Measurements from ENCODE around the gene SELENOI. TPM values are rescaled to one million over a fixed set of nuclear protein-coding genes. Genes with fewer than 3 reads are reported as not detected.

SELENOI gene
- total RNA-seq, 1 donor from 2014 or later: 10.8 TPM

DNA sequence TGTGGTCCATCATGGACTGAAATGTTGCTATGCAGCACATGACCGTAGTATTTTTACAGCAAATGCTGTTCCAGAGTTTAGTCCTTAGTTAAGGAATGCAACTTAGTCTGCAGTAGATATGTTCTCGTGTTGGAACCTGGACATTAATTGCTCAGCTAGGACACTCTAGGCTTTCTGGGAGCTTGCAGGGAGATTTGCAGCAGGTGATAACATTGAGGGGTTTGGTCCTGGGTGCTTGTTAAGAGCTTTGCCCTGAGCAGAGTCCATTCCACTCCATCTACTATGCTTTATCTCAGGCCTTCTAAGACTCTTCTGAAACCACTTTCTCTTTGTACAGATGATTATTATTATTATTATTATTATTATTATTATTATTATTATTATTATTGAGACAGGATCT is 82.9 kb downstream of the SELENOI start:
- Histone ChIP-seq H3K36me3 (no peaks in the 10 kb centered on the region), H3K4me3 (no peak overlapping the region), H3K4me1 (peaks cover 10% of the 10 kb centered on the region), H3K27me3 (ENCODE audit: low read depth) (no peaks in the 10 kb centered on the region), H3K9me3 (replicated peaks) (no peaks in the 10 kb centered on the region), H3K27ac (replicated peaks) (no peak overlapping the region)
- DNase-seq: no peak
- intact Hi-C loops (cut with micrococcal nuclease): no loop called here
- TF ChIP-seq, protein P1, sequence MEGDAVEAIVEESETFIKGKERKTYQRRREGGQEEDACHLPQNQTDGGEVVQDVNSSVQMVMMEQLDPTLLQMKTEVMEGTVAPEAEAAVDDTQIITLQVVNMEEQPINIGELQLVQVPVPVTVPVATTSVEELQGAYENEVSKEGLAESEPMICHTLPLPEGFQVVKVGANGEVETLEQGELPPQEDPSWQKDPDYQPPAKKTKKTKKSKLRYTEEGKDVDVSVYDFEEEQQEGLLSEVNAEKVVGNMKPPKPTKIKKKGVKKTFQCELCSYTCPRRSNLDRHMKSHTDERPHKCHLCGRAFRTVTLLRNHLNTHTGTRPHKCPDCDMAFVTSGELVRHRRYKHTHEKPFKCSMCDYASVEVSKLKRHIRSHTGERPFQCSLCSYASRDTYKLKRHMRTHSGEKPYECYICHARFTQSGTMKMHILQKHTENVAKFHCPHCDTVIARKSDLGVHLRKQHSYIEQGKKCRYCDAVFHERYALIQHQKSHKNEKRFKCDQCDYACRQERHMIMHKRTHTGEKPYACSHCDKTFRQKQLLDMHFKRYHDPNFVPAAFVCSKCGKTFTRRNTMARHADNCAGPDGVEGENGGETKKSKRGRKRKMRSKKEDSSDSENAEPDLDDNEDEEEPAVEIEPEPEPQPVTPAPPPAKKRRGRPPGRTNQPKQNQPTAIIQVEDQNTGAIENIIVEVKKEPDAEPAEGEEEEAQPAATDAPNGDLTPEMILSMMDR (IDR thresholded peaks at IDR 0.05; ENCODE audit: borderline replicate concordance): no peak

DNA sequence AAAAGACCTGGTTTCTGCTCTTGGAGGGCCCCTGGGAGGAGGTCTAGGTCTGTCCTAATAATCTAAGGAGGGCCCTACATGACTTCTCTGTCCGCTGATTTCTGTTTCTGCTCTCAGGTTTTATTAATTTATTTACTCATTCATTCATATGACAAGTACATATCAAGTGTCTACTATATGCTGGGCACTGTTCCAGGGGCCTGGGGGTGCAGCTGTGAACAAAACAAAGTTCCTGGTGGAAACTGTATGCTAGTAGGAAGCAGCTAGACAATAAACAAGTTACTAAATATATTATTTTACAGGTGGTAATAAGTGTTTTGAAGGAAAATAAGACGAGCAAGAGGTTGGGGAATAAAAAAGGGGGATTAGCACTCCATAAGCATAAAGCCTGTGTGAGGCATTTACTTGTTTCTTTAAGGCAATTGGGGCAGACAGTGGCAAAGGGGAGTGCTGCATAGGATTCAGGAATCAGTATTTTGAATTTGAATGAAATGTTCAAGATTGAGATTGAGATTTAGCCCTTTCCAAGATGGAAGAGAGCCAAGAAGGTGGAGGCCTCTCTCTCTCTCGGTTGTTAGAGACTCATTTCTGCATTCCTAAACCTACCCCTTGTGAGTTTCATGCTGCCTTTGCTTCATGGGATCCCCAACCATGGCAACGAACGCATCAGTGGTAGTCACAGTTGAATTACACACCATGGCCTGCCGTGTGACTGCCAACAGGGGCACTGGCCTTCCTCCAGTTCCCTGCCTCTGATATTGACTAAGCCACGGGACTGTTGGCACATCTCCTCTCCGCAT is 84.0 kb downstream of the SELENOI start:
- intact Hi-C loops (cut with micrococcal nuclease): no loop called here
- Histone ChIP-seq H3K4me1 (peaks cover 10% of the 10 kb centered on the region), H3K27me3 (ENCODE audit: low read depth) (no peaks in the 10 kb centered on the region), H3K4me3 (no peak overlapping the region), H3K36me3 (no peaks in the 10 kb centered on the region), H3K9me3 (replicated peaks) (no peaks in the 10 kb centered on the region), H3K27ac (replicated peaks) (no peak overlapping the region)
- DNase-seq: peak; percentile 50
- TF ChIP-seq, protein P1 (IDR thresholded peaks at IDR 0.05; ENCODE audit: borderline replicate concordance): no peak

DNA sequence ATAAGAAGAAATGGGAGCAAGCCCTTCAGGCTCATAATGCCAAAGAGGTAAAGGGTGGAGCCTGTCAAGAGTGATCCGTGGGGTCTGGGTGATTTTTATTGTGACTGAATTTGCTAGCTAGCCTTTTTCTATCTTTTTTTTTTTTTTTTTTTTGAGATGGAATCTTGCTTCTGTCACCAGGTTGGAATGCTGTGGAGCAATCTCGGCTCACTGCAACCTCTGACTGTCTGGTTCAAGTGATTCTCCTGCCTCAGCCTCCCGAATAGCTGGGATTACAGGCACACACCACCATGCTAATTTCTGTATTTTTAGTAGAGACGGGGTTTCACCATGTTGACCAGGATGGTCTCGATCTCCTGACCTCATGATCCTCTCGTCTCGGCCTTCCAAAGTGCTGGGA is 84.9 kb downstream of the SELENOI start:
- Histone ChIP-seq H3K27me3 (ENCODE audit: low read depth) (no peaks in the 10 kb centered on the region), H3K4me1 (peaks cover 10% of the 10 kb centered on the region), H3K36me3 (no peaks in the 10 kb centered on the region), H3K27ac (replicated peaks) (no peak overlapping the region), H3K9me3 (replicated peaks) (no peaks in the 10 kb centered on the region), H3K4me3 (no peak overlapping the region)
- intact Hi-C loops (cut with micrococcal nuclease): no loop called here
- TF ChIP-seq, protein P1 (IDR thresholded peaks at IDR 0.05; ENCODE audit: borderline replicate concordance): no peak
- no peak for DNase-seq

DNA sequence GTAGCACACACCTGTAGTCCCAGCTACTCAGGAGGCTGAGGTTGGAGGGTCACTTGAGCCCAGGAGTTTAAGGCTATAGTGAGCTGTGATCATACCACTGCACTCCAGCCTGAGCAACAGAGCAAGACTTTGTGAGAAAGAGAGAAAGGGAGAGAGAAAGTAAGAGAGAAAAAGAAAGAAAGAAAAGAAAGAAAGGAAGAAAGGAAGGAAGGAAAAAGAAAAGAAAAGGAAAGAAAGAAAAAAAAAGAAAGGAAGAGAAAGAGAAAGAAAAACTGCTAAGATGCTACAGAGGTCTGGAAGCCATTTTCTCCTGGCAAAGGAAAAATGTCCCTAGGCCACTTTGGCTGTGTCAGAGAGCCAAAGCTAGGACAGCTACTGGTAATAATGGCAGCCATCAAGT is 86.4 kb downstream of the SELENOI start:
- Histone ChIP-seq H3K36me3 (no peaks in the 10 kb centered on the region), H3K27ac (replicated peaks) (no peak overlapping the region), H3K4me3 (no peak overlapping the region), H3K9me3 (replicated peaks) (no peaks in the 10 kb centered on the region), H3K4me1 (peaks cover 10% of the 10 kb centered on the region), H3K27me3 (ENCODE audit: low read depth) (no peaks in the 10 kb centered on the region)
- DNase-seq: no peak
- intact Hi-C loops (cut with micrococcal nuclease): no loop called here
- TF ChIP-seq, protein P1 (IDR thresholded peaks at IDR 0.05; ENCODE audit: borderline replicate concordance): no peak

DNA sequence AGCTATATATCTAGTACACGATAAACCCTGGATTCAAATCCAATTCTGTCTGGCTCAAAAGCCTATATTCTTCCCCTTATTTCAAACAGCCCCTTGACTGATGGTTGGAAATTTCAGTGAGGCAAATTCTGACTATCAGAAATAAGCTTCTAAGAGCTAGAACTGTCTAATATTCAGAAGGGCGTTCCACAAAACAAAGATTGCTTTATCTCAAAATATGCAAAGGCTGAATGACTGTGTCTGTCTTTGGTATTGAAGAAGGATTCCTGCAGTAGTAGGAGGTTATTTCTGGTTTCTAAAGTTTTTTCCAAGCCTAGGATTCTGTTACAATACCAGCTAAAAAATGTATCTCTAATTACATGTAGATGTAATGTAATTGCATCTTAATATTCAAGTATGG is 86.9 kb downstream of the SELENOI start:
- intact Hi-C loops (cut with micrococcal nuclease): no loop called here
- Histone ChIP-seq H3K9me3 (replicated peaks) (no peaks in the 10 kb centered on the region), H3K27me3 (ENCODE audit: low read depth) (no peaks in the 10 kb centered on the region), H3K36me3 (no peaks in the 10 kb centered on the region), H3K4me3 (no peak overlapping the region), H3K27ac (replicated peaks) (no peak overlapping the region), H3K4me1 (peaks cover 10% of the 10 kb centered on the region)
- no peak for DNase-seq
- TF ChIP-seq, protein P1 (IDR thresholded peaks at IDR 0.05; ENCODE audit: borderline replicate concordance): no peak
